HG02610 (cell line): ENCODE data around the gene CHEK1.
"Not testable (repeated sequence)": the region's sequence is repeated elsewhere in the genome, so short reads cannot be mapped to it uniquely, and the experiment has no call there.

Experiments
- ATAC-seq: cut with Tn5 transposase; IDR thresholded peaks from one replicate; pipeline ENCODE4 v1.9.1; 2021; ENCODE audit warnings: mild to moderate bottlenecking, moderate library complexity; ENCODE audit not compliant: unreplicated experiment

CHEK1 gene

DNA sequence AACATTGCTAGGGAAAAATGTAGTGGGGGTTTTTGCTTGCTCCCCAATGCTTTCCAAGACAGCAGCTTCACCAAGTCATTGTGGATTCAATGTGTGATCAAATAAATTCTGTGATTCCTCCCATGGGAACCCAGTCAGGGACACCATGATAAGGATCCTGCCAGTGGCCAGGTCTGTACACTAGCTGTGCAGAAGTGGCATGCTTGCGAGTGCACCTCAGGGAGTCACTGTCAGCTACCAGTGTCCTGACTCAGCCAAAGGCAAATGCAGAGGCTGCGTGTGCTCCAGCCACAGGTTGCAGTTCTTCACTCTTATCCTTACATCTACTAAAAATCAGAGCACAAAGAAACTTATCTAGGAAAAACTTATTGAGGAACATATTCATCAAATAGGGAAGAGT lies 65.0 kb downstream of the CHEK1 start:
- ATAC-seq = no peak

DNA sequence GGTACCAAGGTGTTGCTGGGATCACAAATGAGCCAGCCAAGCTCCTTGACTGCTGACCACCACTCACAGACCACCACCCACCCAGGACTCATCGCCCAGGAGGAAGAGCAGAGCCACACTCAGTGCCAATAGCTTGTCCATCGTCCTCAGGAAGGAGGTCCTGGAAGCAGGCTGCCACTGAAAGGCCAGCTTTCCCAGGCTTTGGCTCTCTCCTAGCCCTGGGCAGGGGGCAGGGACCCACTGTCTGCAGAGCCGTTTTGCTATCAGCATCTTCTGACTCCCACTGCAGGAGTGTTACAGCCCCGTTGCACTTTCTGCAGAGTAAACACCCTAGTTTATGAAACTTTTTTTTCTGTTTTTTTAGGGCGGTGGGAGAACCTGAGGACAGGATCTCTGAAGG lies 67.9 kb downstream of the CHEK1 start:
- no peak for ATAC-seq

DNA sequence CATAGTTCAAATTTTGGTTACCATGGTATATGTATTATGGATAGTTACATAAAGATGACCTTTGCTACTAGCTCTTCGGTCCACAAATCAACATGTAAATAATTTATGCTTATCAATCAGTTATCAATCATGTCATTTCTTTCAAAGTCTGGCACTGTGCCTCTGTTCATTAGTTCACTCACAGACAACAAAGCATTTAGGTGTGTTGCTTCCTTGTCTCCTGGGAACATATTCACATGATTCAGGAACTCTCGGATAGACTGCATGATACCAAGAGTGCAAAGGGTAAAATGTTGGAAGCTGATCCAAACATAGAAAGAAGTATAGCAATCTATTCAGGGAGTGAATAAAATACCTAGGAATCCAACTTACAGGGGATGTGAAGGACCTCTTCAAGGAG lies 70.0 kb downstream of the CHEK1 start:
- no peak for ATAC-seq

DNA sequence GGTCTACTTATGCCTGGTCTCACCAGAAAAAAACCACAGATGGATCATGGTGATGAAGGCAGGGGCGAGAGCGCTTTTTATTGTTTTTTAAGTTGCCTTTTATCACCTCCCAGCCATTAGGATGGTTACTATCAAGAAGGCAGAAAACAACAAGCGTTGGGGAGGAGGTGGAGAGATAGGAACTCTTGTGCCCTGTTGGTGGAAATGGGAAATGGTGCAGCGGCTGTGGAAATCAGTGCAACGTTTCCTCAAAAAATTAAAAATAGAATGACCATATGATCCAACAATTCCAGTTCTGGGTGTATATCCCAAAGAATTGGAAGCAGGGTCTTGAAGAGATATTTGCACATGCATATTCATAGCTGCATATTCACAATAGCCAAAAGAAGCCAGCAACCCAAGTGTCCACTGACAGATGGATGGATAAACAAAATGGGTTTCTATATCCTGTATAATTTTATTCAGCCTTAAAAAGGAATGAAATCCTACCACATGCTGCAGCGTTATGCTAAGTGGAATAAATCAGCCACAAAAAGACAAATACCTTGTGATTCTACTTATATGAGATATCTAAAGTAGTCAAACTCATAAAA lies 76.2 kb downstream of the CHEK1 start:
- ATAC-seq = no peak

DNA sequence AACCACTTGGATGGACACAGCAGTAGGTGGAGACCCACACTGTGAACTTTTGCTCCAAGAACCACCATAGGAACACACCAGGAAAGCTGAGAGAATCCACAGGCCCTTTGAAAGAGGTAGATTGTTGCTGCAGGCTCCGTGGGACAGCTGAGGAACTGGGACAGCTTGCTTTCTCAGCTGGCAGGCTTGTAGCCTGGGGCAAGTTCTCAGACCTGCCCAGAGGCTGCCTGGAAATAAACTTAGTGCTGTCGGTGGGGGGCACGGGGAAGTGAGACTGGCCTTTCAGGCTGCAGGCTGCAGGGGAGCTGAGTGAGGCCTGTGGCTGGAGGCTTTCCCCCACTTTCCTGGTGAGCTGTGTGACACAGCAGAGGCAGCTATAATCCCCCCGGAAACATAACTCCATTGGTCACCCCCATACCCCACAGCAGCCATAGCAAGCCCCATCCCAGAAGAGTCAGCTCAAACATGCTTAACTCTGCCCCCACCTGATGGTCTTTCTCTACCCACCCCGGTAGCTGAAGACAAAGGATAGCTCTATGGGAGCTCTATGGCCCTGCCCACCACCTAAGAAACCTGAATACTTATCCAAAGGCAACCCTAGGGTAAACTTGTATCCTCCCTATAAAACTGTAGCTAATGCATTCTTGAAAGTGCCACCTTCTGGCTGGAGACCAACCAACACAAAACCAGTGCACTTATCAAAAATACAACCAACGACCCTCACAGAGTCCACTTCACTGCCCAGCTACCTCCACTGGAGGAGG lies 77.1 kb downstream of the CHEK1 start:
- ATAC-seq = no peak

DNA sequence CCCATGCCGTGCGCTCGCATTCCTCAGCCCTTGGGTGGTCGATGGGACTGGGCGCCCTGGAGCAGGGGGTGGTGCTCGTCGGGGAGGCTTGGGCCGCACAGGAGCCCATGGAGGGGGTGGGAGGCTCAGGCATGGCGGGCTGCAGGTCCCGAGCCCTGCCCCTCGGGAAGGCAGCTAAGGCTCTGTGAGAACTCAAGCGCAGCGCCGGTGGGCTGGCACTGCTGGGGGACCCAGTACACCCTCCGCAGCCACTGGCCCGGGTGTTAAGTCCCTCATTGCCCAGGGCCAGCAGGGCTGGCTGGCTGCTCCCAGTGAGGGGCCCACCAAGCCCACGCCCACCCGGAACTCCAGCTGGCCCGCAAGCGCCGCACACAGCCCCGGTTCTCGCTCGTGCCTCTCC lies 79.7 kb downstream of the CHEK1 start:
- not testable (repeated sequence) for ATAC-seq

DNA sequence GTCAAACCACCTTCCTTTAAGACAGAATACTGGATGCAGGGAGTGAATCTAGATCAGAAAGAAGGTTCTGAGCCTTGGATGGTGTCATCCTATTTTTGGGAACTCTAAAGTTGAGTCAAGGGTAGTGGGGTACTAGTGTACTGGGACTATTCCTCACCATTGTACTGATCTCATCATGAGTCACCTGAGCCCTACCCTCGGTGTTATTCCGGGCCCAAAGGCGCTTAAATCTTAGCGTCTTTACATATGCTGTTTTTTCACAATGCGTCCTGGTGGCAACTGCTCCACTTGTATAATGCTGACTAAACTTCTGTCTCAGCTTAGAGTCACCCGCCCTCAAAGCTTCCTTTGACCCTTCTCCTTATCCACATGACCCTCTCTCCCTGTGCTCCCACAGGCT lies 95.8 kb downstream of the CHEK1 start:
- ATAC-seq = no peak

DNA sequence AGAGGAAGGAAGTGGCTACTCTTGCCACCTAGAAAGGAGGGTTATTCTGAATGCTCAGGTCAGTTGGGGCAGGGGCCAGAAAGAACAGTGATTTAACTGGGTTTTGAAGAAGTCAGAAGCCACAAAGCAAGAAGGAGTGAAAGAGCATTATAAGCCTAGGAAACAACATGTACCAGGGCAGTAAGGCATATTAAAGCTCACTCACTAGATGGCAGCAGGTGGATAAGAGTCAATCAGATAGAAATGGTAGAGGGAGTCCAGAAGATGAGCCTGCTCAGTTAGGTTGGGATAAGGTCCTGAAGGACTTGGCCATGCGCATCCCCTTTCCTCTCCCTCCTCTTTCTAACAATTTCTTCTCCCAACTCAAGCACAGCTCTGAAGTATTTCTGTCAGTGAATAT lies 99.2 kb downstream of the CHEK1 start:
- ATAC-seq = no peak
